ENCODE data around the gene FBXO10.

- TF ChIP-seq CBFB (CRISPR knock-in tag; IDR thresholded peaks at IDR 0.05; ENCODE audit: low read depth): no peak
- TF ChIP-seq TEAD1 (CRISPR knock-in tag; IDR thresholded peaks at IDR 0.05): no peak
- no peak for TF ChIP-seq CTCF (IDR thresholded peaks at IDR 0.05)
- no peak for TF ChIP-seq SP1 (CRISPR knock-in tag; conservative IDR thresholded peaks at IDR 0.05)
- no peak for TF ChIP-seq ZBTB43 (CRISPR knock-in tag; IDR thresholded peaks at IDR 0.05)
- TF ChIP-seq ATF3 (CRISPR knock-in tag; conservative IDR thresholded peaks at IDR 0.05): no peak
- TF ChIP-seq USF2 (CRISPR knock-in tag; IDR thresholded peaks at IDR 0.05): no peak
- TF ChIP-seq MLX (CRISPR knock-in tag; IDR thresholded peaks at IDR 0.05): no peak
- TF ChIP-seq ATF2 (CRISPR knock-in tag; IDR thresholded peaks at IDR 0.05; ENCODE audit: borderline replicate concordance, low read depth): no peak
- no peak for TF ChIP-seq FOXK1 (CRISPR knock-in tag; IDR thresholded peaks at IDR 0.05)
- TF ChIP-seq AR (CRISPR knock-in tag; IDR thresholded peaks at IDR 0.05): no peak
- TF ChIP-seq JUN (CRISPR knock-in tag; IDR thresholded peaks at IDR 0.05): no peak
These were observed 95.4 kb downstream of the FBXO10 start for GRCh38 chr9:37480759-37481158.

Data from WTC11 (cell line).